Neural crest cell (in vitro differentiated cells): ENCODE data around the gene HSPA1A. TPM values are rescaled to one million over a fixed set of nuclear protein-coding genes. Genes with fewer than 3 reads are reported as not detected.
"Not testable (repeated sequence)": the region's sequence is repeated elsewhere in the genome, so short reads cannot be mapped to it uniquely, and the experiment has no call there.

Source experiments
- DNase-seq: peaks from one replicate; pipeline ENCODE4 v3.0.0; 2021; ENCODE audit warnings: low read depth, mixed read lengths, low spot score
- H3K27ac Mint-ChIP-seq: one replicate; pipeline ENCODE4 v1.8.0; 2021; ENCODE audit warnings: mild to moderate bottlenecking, mixed read lengths; ENCODE audit not compliant: unreplicated experiment
- H3K27me3 Mint-ChIP-seq: 2 replicates; pipeline ENCODE4 v1.8.0; 2021; ENCODE audit warnings: low read depth, mild to moderate bottlenecking, mixed read lengths
- H3K36me3 Mint-ChIP-seq: 2 replicates; pipeline ENCODE4 v1.8.0; 2021; ENCODE audit warnings: low read depth, mild to moderate bottlenecking, mixed read lengths
- H3K4me1 Mint-ChIP-seq: 2 replicates; pipeline ENCODE4 v1.8.0; 2021; ENCODE audit warnings: mixed read lengths
- H3K4me3 Mint-ChIP-seq: one replicate; pipeline ENCODE4 v1.8.0; 2021; ENCODE audit warnings: mild to moderate bottlenecking, mixed read lengths
- H3K9me3 Mint-ChIP-seq: 2 replicates; pipeline ENCODE4 v1.8.0; 2021; ENCODE audit warnings: mixed read lengths
- total RNA-seq: library from RNA; stranded (reverse); gene quantifications from 2 replicates; pipeline ENCODE4 v1.2.1, GENCODE V29; 2021
- TF ChIP-seq, protein P1 (sequence below): fragments of 200-600 bp; sonication (generic); conservative IDR thresholded peaks from 2 replicates; pipeline ENCODE4 v1.5.0; 2021; ENCODE audit warnings: antibody characterized with exemption, mild to moderate bottlenecking

The HSPA1A gene
- total RNA-seq, 1 donor from 2014 or later: 72.3 TPM

DNA sequence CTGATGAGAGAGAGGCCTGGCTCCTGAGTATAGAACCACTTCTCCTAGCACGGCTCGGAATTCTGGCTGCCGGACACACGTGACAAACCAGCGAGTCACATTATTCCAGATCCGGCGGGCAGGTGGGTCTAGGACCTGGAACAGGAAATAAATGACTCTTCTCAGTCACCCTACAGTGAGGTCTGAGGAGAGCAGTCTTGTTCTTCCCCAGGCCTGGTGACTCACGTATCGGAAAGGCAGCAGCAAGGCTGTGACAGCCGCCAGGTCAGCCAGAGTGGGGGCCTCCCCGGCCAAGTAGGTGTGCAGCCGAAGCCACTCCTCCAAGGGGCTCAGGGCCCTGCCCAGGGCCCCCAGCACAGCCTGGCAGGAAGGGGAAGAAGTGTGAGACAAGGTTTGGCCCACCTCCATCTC, 22.6 kb upstream of the HSPA1A start:
- DNase-seq: no peak
- Mint-ChIP-seq H3K9me3 (no peaks in the 10 kb centered on the region), H3K4me1 (peaks cover 28% of the 10 kb centered on the region), H3K4me3 (peak overlapping the region; percentile 49), H3K36me3 (peaks cover 15% of the 10 kb centered on the region), H3K27me3 (no peaks in the 10 kb centered on the region), H3K27ac (peak overlapping the region; percentile 50)
- TF ChIP-seq, protein P1, sequence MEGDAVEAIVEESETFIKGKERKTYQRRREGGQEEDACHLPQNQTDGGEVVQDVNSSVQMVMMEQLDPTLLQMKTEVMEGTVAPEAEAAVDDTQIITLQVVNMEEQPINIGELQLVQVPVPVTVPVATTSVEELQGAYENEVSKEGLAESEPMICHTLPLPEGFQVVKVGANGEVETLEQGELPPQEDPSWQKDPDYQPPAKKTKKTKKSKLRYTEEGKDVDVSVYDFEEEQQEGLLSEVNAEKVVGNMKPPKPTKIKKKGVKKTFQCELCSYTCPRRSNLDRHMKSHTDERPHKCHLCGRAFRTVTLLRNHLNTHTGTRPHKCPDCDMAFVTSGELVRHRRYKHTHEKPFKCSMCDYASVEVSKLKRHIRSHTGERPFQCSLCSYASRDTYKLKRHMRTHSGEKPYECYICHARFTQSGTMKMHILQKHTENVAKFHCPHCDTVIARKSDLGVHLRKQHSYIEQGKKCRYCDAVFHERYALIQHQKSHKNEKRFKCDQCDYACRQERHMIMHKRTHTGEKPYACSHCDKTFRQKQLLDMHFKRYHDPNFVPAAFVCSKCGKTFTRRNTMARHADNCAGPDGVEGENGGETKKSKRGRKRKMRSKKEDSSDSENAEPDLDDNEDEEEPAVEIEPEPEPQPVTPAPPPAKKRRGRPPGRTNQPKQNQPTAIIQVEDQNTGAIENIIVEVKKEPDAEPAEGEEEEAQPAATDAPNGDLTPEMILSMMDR: no peak

DNA sequence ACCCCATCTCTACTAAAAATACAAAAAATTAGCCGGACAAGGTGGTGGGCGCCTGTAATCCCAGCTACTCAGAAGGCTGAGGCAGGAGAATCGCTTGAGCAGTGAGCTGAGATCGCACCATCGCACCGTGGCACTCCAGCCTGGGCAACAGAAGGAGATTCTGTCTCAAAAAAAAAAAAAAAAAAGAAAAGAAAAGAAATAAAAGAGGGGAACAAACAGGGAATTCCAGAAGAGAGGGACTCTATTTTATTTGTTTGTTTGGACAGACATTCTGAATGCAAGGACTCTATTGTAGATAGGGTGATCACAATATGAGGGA, 21.5 kb upstream of the HSPA1A start:
- DNase-seq, H3K9me3 Mint-ChIP-seq, H3K27me3 Mint-ChIP-seq: not testable (repeated sequence)
- H3K27ac Mint-ChIP-seq: peak overlapping the region; percentile 85
- H3K4me1 Mint-ChIP-seq: peaks cover 28% of the 10 kb centered on the region
- peaks cover 17% of the 10 kb centered on the region for H3K36me3 Mint-ChIP-seq
- peak overlapping the region; percentile 99 for H3K4me3 Mint-ChIP-seq

DNA sequence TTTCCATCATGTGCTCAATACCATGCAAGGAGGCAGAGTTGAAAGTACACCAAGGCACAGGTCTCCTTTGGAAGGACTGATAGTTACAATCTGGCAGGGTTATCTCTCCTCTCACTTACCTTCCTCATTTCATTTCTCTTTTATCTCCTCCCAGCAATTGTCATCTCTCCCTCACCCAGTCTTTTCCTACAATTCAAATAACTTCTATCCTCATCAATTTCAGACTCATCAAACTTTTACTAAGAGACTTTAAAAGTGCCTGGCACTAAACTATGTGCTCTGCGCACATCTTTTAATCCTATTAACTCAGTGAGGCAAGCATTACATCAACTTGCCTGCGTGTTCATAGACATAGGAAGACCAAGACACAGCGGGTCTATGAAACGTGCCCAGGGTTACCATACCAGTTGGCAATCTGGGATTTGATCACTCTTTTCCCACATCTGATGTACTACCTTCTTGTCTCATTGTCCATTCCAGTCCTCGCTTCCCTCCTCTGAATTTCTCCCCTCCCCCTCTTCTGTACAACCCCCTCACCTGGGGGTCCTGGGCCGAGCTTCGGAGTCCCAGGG, 21.0 kb upstream of the HSPA1A start:
- Mint-ChIP-seq H3K27me3 (no peaks in the 10 kb centered on the region), H3K4me3 (peak overlapping the region; percentile 99), H3K36me3 (peaks cover 13% of the 10 kb centered on the region), H3K27ac (peak overlapping the region; percentile 85), H3K4me1 (peaks cover 28% of the 10 kb centered on the region), H3K9me3 (no peaks in the 10 kb centered on the region)
- TF ChIP-seq, protein P1: no peak
- DNase-seq: no peak

DNA sequence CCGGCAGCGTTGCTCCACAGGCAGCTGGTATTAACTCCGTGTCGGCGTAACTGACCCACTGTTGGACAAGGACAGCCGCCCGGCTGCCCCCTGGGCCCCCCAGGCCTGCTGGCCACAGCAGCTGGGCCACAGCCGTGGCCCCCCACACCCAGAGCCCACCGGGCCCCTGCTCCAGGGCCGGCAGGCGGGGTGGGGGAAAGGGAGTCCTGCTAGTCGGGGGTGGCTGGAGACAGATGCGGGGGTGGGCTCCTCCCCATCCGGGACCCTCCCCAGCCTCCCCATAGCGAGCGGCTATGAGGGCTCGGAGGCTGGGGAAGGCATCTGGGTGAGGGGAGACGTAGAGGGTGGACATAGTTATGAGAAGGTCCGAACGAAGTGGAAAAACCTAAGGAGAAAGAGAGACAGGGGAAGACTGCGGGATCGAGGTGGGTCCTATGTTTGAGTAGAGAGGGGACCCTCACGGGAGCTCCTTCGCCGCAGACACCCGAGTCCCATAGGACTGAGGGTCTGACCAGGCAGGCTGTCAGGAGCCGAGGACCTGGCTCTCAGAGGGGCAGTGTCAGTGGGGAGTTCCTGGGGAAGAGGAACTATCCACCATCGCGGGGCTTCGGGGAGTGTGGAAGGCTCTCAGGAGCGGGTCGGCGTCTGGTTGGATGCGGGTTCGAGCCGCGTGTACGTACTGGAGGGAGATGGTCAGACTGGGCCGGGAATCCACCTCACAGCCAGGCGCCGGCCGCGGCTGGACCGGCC, 20.3 kb upstream of the HSPA1A start:
- H3K4me1 Mint-ChIP-seq: peaks cover 28% of the 10 kb centered on the region
- no peaks in the 10 kb centered on the region for H3K9me3 Mint-ChIP-seq
- no peaks in the 10 kb centered on the region for H3K27me3 Mint-ChIP-seq
- TF ChIP-seq, protein P1: no peak
- H3K4me3 Mint-ChIP-seq: peak overlapping the region; percentile 99
- peak overlapping the region; percentile 100 for H3K27ac Mint-ChIP-seq
- DNase-seq: no peak
- H3K36me3 Mint-ChIP-seq: peaks cover 10% of the 10 kb centered on the region

DNA sequence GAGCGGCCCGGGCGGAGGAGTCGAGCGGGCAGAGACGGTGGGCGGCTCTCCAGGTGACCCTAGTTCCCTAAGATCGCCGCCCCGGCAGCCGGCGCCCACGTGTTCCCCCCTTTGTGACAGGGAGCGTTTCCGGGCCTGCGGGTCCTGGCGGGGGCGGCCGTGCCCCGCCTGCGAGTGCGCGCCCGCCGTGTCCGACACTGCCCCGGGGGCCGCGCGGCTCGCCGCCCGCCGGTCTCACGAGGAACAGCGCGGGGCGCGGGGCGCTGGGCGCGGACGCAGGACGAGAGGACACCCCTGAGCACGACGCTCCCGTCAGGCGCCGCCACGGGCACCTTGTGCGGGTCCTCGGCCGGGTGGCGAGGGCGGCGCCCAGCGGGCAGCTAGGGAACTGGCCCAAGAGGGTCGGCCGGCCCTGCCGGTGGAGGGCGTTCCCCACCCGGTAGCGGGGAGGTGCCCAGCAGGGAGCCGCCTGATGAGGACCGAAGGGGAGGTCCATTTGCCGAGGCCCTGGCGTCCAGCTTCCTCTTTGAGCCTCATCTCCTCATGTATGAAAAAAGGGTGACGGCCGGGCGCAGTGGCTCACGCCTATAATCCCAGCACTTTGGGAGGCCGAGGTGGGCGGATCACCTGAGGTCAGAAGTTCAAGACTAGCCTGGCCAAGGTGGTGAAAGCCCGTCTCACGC, 19.6 kb upstream of the HSPA1A start, which contains the start of gene VARS1:
Gene VARS1, minus strand, starts transcription at position 137 of the 683 bp plus-strand sequence. CDS start 535 bp downstream, outside the sequence.
- peaks cover 28% of the 10 kb centered on the region for H3K4me1 Mint-ChIP-seq
- no peaks in the 10 kb centered on the region for H3K9me3 Mint-ChIP-seq
- peak within 1 kb of the TSS; percentile 99 for H3K4me3 Mint-ChIP-seq
- peaks cover 8% of the 10 kb centered on the region for H3K36me3 Mint-ChIP-seq
- H3K27me3 Mint-ChIP-seq: no peaks in the 10 kb centered on the region
- TF ChIP-seq, protein P1: peak; percentile 78
- H3K27ac Mint-ChIP-seq: peak within 1 kb of the TSS; percentile 100
- DNase-seq: peak; percentile 86
